ENCODE data around the gene IGFBP6. TPM values are rescaled to one million over a fixed set of nuclear protein-coding genes. Genes with fewer than 3 reads are reported as not detected.

Gene IGFBP6
- total and polyA plus RNA-seq, 9 of the 15 experiments (the other 6 are each of a cell fraction or from before 2014, with no cell fraction given): 0.15 to 1.4 (median 0.54) TPM

- TF ChIP-seq RAD51 (IDR thresholded peaks at IDR 0.05; ENCODE audit: borderline replicate concordance, low read depth) (peak; percentile 45; the same call in 1 of the 2 replicates), MAX (CRISPR knock-in tag; IDR thresholded peaks at IDR 0.05) (peak; percentile 72), ZNF232 (CRISPR knock-in tag; IDR thresholded peaks at IDR 0.05) (0 out of 2 replicates have a peak, but pooled peaks have one; percentile 35), ZNF24 (IDR thresholded peaks at IDR 0.05) (peak; percentile 50; the same call in 1 of the 2 replicates), NFIC (IDR thresholded peaks at IDR 0.05) (peak; percentile 78), ZNF311 (CRISPR knock-in tag; IDR thresholded peaks at IDR 0.05) (no peak), SIN3A (IDR thresholded peaks at IDR 0.05; ENCODE audit: borderline replicate concordance in 2 of 2, control insufficient read depth in 1 of 2, low read depth in 2 of 2, low read length in 2 of 2) (peak in 1 of 2 experiments; percentile 66; a peak in 1 of 4 replicates), L3MBTL2 (IDR thresholded peaks at IDR 0.05) (no peak; the same call in 1 of the 2 replicates), SAP30 (IDR thresholded peaks at IDR 0.05; ENCODE audit: borderline replicate concordance, insufficient read depth, low read depth, low read length, poor library complexity, severe bottlenecking) (peak; percentile 68), ZFX (CRISPR knock-in tag; IDR thresholded peaks at IDR 0.05) (peak; percentile 81), ARID2 (IDR thresholded peaks at IDR 0.05) (no peak)
- TF ChIP-seq, protein P1, sequence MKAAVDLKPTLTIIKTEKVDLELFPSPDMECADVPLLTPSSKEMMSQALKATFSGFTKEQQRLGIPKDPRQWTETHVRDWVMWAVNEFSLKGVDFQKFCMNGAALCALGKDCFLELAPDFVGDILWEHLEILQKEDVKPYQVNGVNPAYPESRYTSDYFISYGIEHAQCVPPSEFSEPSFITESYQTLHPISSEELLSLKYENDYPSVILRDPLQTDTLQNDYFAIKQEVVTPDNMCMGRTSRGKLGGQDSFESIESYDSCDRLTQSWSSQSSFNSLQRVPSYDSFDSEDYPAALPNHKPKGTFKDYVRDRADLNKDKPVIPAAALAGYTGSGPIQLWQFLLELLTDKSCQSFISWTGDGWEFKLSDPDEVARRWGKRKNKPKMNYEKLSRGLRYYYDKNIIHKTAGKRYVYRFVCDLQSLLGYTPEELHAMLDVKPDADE (conservative IDR thresholded peaks at IDR 0.05; ENCODE audit: control insufficient read depth, low read depth, low read length): peak; percentile 72; the same call in 1 of the 2 replicates
- TF ChIP-seq, protein P2, sequence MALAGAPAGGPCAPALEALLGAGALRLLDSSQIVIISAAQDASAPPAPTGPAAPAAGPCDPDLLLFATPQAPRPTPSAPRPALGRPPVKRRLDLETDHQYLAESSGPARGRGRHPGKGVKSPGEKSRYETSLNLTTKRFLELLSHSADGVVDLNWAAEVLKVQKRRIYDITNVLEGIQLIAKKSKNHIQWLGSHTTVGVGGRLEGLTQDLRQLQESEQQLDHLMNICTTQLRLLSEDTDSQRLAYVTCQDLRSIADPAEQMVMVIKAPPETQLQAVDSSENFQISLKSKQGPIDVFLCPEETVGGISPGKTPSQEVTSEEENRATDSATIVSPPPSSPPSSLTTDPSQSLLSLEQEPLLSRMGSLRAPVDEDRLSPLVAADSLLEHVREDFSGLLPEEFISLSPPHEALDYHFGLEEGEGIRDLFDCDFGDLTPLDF (CRISPR knock-in tag; IDR thresholded peaks at IDR 0.05): no peak
Observed at GRCh38 chr12:53078425-53079225, 18.8 kb upstream of the IGFBP6 start (continued).
